ENCODE data around the gene DLG1.

GRCh38 chr3:197302033-197302432 is 3.6 kb upstream of the DLG1 start:
- TF ChIP-seq CTCF (IDR thresholded peaks at IDR 0.05) (no peak), POLR2A (IDR thresholded peaks at IDR 0.05) (no peak), POLR2AphosphoS5 (IDR thresholded peaks at IDR 0.05) (no peak), EP300 (IDR thresholded peaks at IDR 0.05; ENCODE audit: low read depth) (no peak)

Measured in transverse colon (tissue), 4 donors.